ENCODE measurements around the gene MAL.

MAL gene

DNA sequence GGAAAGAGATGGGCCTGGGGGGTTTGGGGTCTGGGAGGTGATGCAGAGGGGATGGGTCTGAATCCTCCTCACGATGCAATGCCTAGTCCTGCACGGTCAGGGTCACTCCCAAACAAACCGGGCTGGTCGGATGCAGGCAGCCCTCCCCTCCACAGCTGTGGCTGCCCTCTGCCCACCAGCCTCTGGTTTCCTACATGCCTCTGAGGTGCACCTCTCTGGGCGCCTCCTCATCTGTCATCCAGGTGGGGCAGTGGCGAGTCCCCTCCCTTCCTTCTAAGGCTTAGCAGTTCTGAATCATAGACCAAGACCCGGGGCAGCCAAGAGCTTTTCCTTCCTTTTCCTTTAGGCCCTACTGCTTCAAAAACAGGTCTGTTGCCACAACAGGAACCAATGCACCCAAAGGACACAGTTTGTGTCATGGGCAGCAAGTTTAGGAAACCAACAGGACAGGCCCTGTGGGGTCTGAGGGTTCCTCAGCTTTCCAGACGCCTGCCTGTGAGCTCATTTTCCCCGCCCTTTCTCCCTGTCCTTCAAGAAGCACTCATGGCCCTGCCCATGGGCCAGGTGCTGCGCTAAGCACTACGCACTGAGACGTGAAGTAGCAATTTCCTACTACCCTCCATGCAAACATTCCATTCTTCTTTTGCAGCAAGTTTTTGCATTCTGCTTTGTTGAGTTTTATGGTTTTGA lies 6.5 kb upstream of the MAL start:
- no peak overlapping the region for H3K4me3 ChIP-seq (replicated peaks in 1 of 2; ENCODE audit: low read depth in 2 of 2, low read length in 2 of 2)
- TF ChIP-seq, protein P1, sequence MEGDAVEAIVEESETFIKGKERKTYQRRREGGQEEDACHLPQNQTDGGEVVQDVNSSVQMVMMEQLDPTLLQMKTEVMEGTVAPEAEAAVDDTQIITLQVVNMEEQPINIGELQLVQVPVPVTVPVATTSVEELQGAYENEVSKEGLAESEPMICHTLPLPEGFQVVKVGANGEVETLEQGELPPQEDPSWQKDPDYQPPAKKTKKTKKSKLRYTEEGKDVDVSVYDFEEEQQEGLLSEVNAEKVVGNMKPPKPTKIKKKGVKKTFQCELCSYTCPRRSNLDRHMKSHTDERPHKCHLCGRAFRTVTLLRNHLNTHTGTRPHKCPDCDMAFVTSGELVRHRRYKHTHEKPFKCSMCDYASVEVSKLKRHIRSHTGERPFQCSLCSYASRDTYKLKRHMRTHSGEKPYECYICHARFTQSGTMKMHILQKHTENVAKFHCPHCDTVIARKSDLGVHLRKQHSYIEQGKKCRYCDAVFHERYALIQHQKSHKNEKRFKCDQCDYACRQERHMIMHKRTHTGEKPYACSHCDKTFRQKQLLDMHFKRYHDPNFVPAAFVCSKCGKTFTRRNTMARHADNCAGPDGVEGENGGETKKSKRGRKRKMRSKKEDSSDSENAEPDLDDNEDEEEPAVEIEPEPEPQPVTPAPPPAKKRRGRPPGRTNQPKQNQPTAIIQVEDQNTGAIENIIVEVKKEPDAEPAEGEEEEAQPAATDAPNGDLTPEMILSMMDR (IDR thresholded peaks at IDR 0.05; ENCODE audit: low read depth, low read length), result no peak
- no peak for DNase-seq (ENCODE audit: low read depth in 2 of 2)

DNA sequence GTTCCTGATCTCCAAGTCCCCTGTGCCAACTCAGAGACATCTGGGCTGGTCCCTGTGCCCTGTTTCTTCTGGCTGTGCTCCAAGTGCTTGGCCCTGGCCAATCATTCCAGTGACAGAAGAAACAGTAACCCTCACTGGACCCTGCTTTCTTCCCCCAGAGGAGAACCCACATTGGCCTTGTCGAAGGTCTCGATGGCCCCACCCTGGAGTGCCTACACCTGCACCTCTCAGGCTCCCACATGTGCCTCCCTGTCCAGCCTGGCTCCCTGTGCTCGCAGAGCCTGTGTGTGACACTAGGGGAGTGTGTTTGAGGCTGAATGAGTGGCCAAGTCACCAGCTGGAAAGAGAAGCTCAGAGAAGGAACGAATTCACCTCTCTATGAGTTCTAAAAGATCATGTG lies 5.9 kb upstream of the MAL start:
- TF ChIP-seq, protein P1 (IDR thresholded peaks at IDR 0.05; ENCODE audit: low read depth, low read length), result no peak
- DNase-seq (ENCODE audit: low read depth in 2 of 2), result no peak
- H3K4me3 ChIP-seq (replicated peaks in 1 of 2; ENCODE audit: low read depth in 2 of 2, low read length in 2 of 2), result no peak overlapping the region

DNA sequence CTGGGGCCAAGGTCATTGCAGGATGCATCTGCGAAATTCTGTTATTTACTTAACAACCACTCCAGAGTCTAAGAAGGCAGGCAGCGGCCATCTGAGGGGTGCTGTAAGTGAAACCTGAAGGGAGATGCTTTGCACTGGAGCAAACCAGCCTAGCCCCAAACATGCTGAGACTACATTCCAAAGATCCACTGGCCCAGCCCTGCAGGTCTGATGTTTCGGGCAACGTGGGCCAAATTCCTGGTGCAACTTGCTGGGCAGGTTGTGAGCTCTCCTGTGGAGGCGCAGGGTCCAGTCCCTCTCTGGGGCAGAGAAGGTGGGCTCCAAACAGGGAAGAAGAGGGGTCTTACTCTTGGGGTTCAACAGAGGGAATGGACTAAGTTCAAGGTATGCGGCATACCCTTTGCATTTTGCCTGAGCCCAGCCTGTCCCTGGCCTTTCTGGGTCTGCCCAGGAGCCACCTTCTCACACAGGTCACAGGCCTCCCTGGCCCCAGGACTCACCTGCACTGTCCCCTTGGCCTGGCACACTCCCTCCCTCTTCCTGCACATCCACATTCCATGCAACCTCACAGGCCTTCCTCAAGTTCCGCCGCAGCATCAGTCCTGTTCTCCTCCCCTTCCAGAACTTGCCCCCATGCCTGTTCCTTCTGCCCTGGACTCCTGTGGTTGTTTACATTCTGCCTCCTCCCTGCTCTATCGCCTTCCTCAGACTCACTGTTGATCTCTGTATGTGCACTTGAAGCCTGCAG lies 5.1 kb upstream of the MAL start:
- no peak for DNase-seq (ENCODE audit: low read depth in 2 of 2)
- H3K4me3 ChIP-seq (replicated peaks in 1 of 2; ENCODE audit: low read depth in 2 of 2, low read length in 2 of 2), result no peak overlapping the region
- TF ChIP-seq, protein P1 (IDR thresholded peaks at IDR 0.05; ENCODE audit: low read depth, low read length), result no peak

DNA sequence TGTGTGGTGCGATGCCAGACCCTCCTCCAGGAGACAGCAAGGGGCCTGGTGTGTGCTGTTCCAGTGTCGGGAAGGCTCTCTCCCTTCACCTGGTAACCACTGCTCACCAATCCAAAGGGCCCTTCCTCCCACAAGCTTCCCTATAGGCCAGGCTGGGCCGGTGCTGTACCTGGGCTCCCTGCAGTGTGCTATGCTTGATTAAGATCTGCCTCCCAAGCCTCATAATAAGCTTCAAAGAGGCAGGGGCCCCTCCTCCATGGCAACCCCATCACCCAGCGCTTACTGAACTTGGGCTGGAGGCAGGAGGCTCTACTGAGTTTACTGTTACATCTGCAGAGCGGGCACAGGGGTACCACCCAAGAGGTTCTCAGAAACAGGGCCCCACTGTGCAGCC lies 4.5 kb upstream of the MAL start:
- DNase-seq (ENCODE audit: low read depth in 2 of 2), result no peak
- TF ChIP-seq, protein P1 (IDR thresholded peaks at IDR 0.05; ENCODE audit: low read depth, low read length), result no peak
- no peak overlapping the region for H3K4me3 ChIP-seq (replicated peaks in 1 of 2; ENCODE audit: low read depth in 2 of 2, low read length in 2 of 2)

DNA sequence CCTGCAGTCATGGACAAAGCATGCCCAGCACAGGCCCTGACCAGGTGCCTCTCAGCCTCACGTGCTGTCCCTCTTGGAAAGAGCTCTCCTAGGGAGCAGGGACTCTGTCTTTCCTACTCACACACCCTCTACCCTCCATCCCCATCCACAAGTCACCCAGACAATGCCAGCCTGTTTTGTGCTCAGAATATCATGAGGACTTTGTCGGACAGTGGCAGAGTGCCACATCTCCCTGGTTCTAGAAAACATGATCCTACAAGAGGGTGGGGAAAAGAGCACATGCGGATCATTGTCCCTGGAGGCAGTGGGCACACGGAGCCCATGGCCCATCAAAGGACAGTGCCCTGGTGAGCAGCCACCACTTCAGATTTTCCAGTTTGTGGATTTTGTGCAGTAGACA lies 3.7 kb upstream of the MAL start:
- TF ChIP-seq, protein P1 (IDR thresholded peaks at IDR 0.05; ENCODE audit: low read depth, low read length), result no peak

DNA sequence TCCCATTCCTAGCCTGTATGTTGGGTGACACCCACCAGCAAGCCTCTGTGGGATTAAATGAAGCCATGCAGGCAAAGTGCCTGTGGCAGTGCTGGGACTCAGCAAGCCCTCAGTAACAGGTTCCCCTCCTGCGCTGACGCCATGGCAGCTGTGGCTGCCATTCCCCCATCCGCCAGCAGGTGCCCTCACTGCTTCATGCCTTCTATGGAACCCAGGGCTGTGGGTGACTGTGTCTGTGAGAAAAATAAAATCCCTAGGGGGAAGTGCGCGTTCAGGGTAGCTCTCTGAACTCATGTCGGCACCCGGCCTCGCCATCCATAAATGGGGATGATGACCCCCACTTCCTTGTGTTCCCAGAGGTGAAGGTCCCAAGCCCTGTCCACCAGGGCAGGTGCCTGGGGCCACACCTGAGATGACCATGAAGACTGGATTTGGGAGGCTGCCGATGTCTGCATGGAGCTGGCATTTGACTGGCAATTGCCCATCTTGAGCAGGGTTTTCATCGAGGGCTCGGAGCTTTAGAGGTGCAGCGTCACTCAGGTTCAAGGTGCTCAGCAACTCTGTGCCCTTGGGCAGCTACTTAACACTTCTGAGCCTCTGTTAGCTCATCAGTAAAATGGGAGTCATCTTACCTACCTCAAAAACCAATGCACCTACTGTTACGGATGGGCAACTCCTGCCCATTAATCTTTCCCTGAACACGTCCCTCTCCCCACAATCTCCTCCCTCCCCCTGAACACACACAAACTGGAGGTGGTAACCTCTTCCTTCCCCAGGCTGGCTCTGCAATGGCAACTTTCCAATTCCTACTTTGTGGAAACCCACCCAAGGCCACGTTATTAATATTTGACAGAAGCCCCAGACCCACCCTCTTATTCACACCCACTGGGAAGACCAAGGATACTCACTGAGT lies 2.9 kb upstream of the MAL start:
- TF ChIP-seq, protein P1 (IDR thresholded peaks at IDR 0.05; ENCODE audit: low read depth, low read length), result peak; percentile 99
- peak; percentile 66 to 70 for DNase-seq (ENCODE audit: low read depth in 2 of 2)
- H3K4me3 ChIP-seq (replicated peaks in 1 of 2; ENCODE audit: low read depth in 2 of 2, low read length in 2 of 2), result no peak overlapping the region

More for the DNA sequence above, 3.7 kb upstream of the MAL start:
- no peak for DNase-seq (ENCODE audit: low read depth in 2 of 2)
- H3K4me3 ChIP-seq (replicated peaks in 1 of 2; ENCODE audit: low read depth in 2 of 2, low read length in 2 of 2), result no peak overlapping the region
